Measurements from ENCODE around the gene TMEM254. TPM values are rescaled to one million over a fixed set of nuclear protein-coding genes. Genes with fewer than 3 reads are reported as not detected.

TMEM254 gene
- total RNA-seq, 2 donors from 2014 or later = 52.7 to 95.9 TPM

DNA sequence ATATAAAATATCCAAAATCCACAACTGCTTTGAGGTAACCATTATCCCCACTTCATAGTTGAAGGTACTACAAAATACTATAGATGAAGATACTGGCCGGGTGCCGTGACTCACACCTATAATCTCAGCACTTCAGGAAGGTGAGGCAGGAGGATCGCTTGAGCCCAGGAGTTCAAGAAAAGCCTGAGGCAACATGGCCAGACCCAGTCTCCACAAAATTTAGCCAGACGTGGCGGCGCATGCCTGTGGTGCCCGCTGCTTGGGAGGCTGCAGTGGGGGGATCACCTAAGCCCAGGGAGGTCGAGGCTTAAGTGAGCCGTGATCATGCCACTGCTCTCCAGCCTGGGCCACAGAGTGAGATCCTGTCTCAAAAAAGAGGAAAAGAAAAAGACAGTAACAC is 21.7 kb downstream of the TMEM254 start:
- Histone ChIP-seq H3K4me1 (replicated peaks) (no peaks in the 10 kb centered on the region), H3K27me3 (replicated peaks; ENCODE audit: insufficient read depth) (no peaks in the 10 kb centered on the region), H3K27ac (no peak overlapping the region), H3K9me3 (no peaks in the 10 kb centered on the region), H3K4me3 (no peak overlapping the region), H3K36me3 (no peaks in the 10 kb centered on the region)
- WGBS = 88% methylated on average over 9 of the region's 9 CpGs
- DNase-seq (ENCODE audit: low spot score) = no peak
- intact Hi-C loops (cut with DNase I) = no loop called here
- TF ChIP-seq CTCF (IDR thresholded peaks at IDR 0.05) = no peak
- no peak for TF ChIP-seq POLR2AphosphoS5 (IDR thresholded peaks at IDR 0.05)
- no peak for TF ChIP-seq POLR2A (IDR thresholded peaks at IDR 0.05)

GRCh38 chr10:80100861-80101695 is 22.6 kb downstream of the TMEM254 start:
- Histone ChIP-seq H3K4me3 (no peak overlapping the region), H3K36me3 (no peaks in the 10 kb centered on the region), H3K9me3 (no peaks in the 10 kb centered on the region), H3K27me3 (replicated peaks; ENCODE audit: insufficient read depth) (no peaks in the 10 kb centered on the region), H3K4me1 (replicated peaks) (no peaks in the 10 kb centered on the region), H3K27ac (no peak overlapping the region)
- TF ChIP-seq POLR2AphosphoS5 (IDR thresholded peaks at IDR 0.05) (peak; percentile 29), POLR2A (IDR thresholded peaks at IDR 0.05) (no peak), CTCF (IDR thresholded peaks at IDR 0.05) (no peak)
- intact Hi-C loops (cut with DNase I) = no loop called here
- peak; percentile 52 for DNase-seq (ENCODE audit: low spot score)
- 56% methylated on average over 15 of the region's 15 CpGs for WGBS

- Histone ChIP-seq H3K4me3 (no peak overlapping the region), H3K27ac (no peak overlapping the region), H3K9me3 (no peaks in the 10 kb centered on the region), H3K27me3 (replicated peaks; ENCODE audit: insufficient read depth) (no peaks in the 10 kb centered on the region), H3K4me1 (replicated peaks) (no peaks in the 10 kb centered on the region), H3K36me3 (no peaks in the 10 kb centered on the region)
- DNase-seq (ENCODE audit: low spot score) = no peak
- intact Hi-C loops (cut with DNase I) = no loop called here
- no peak for TF ChIP-seq POLR2AphosphoS5 (IDR thresholded peaks at IDR 0.05)
- TF ChIP-seq POLR2A (IDR thresholded peaks at IDR 0.05) = no peak
- TF ChIP-seq CTCF (IDR thresholded peaks at IDR 0.05) = no peak
- WGBS = 43% methylated on average over 10 of the region's 10 CpGs
These were observed 25.8 kb downstream of the TMEM254 start for GRCh38 chr10:80104066-80104926.

DNA sequence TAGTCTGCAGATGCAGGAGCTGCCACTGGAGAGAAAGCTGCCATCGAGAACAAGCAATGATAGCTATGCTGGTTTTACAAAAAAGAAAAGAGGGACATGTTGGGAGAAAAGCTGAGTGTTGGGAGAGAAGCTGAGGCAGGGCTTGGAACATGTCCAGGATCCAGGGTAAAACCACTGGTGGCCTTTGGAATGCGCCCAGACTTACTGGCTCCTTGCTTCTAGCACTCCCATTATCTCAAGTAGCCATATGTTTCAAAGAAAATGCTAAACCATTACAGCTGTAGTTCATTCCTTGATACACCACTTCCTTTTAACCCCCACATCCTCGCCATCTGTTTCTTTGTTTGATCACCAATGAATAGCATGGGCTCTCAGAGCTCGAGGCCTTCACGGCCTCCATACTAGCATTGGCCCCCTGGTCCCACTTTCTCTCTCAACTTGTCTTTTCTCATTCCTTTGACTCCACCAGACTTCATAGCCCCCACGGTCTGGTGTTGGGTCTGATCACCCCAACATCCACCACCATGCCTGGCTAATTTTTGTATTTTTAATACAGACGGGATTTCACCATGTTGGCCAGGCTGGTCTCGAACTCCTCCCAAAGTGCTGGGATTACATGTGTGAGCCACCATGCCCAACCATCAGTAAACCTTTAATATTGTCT is 30.2 kb downstream of the TMEM254 start:
- DNase-seq (ENCODE audit: low spot score) = no peak
- WGBS = 83% methylated on average over 8 of the region's 8 CpGs
- H3K27ac ChIP-seq = no peak overlapping the region
- no peaks in the 10 kb centered on the region for H3K9me3 ChIP-seq
- H3K4me1 ChIP-seq (replicated peaks) = no peaks in the 10 kb centered on the region
- intact Hi-C loops (cut with DNase I) = no loop called here
- H3K27me3 ChIP-seq (replicated peaks; ENCODE audit: insufficient read depth) = no peaks in the 10 kb centered on the region
- H3K4me3 ChIP-seq = no peak overlapping the region
- no peaks in the 10 kb centered on the region for H3K36me3 ChIP-seq
- no peak for TF ChIP-seq POLR2A (IDR thresholded peaks at IDR 0.05)
- TF ChIP-seq CTCF (IDR thresholded peaks at IDR 0.05) = no peak
- TF ChIP-seq POLR2AphosphoS5 (IDR thresholded peaks at IDR 0.05) = no peak

Measured in prostate gland (tissue), 2 donors.